ENCODE data around the gene STPG3. TPM values are rescaled to one million over a fixed set of nuclear protein-coding genes. Genes with fewer than 3 reads are reported as not detected.

STPG3 gene
- total RNA-seq, 1 donor from 2014 or later: 0.78 TPM

GRCh38 chr9:137275588-137276472, 24.7 kb downstream of the STPG3 start:
- DNase-seq (ENCODE audit: extremely low spot score, unreplicated experiment): no peak
- Mint-ChIP-seq H3K4me3 (ENCODE audit: unreplicated experiment) (no peak overlapping the region), H3K27ac (ENCODE audit: unreplicated experiment) (peak overlapping the region; percentile 64), H3K36me3 (ENCODE audit: unreplicated experiment) (peaks cover 5% of the 10 kb centered on the region), H3K27me3 (ENCODE audit: unreplicated experiment) (no peaks in the 10 kb centered on the region), H3K9me3 (ENCODE audit: unreplicated experiment) (no peaks in the 10 kb centered on the region), H3K4me1 (ENCODE audit: unreplicated experiment) (peaks cover 26% of the 10 kb centered on the region)
- no peak for TF ChIP-seq CTCF (IDR thresholded peaks at IDR 0.05)

DNA sequence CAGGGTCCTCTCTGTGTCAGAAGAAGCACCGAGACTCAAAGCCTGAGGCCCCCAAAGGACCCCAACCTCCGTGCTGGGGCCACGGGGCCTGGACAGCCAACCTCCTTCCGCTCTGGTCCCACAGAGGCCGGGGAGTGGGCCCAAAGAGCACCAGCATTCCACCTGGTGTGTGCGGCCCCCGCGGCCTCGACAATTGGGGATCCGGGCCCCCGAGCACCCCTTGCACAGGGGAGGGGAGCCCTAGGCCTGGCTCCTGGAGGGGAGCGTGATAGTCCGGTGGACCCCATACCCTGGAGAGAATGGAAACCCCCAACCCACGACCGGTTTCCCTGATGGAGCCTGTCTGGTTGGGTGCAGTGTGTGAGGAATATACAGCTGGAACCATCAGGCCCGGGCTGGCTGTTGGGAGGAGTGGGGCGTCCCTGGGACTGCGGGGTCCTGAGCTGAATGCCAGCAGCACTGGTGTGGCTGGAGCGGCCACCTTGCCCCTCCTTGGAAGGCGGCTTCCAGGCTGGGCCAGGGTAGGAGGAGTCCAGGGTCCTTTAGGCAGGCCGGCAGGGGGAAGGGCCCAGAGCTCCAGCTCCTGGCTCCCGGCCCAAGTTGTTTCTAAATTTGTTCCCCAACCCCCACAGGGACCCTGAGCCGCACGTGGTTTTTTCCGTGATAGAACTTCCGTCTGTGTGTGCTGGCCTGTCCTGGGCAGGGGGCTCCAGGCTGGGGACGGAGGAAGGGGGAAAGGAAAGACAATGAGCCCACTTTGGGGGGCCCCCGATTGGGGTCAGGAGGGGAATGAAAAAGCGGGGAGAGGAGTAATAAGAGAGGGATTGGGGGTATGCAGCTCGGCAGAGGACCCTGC, 25.6 kb downstream of the STPG3 start:
- Mint-ChIP-seq H3K4me3 (ENCODE audit: unreplicated experiment) (peak overlapping the region; percentile 53), H3K4me1 (ENCODE audit: unreplicated experiment) (peaks cover 26% of the 10 kb centered on the region), H3K9me3 (ENCODE audit: unreplicated experiment) (no peaks in the 10 kb centered on the region), H3K36me3 (ENCODE audit: unreplicated experiment) (peaks cover 3% of the 10 kb centered on the region), H3K27me3 (ENCODE audit: unreplicated experiment) (no peaks in the 10 kb centered on the region), H3K27ac (ENCODE audit: unreplicated experiment) (peak overlapping the region; percentile 92)
- DNase-seq (ENCODE audit: extremely low spot score, unreplicated experiment): no peak
- TF ChIP-seq CTCF (IDR thresholded peaks at IDR 0.05): no peak

DNA sequence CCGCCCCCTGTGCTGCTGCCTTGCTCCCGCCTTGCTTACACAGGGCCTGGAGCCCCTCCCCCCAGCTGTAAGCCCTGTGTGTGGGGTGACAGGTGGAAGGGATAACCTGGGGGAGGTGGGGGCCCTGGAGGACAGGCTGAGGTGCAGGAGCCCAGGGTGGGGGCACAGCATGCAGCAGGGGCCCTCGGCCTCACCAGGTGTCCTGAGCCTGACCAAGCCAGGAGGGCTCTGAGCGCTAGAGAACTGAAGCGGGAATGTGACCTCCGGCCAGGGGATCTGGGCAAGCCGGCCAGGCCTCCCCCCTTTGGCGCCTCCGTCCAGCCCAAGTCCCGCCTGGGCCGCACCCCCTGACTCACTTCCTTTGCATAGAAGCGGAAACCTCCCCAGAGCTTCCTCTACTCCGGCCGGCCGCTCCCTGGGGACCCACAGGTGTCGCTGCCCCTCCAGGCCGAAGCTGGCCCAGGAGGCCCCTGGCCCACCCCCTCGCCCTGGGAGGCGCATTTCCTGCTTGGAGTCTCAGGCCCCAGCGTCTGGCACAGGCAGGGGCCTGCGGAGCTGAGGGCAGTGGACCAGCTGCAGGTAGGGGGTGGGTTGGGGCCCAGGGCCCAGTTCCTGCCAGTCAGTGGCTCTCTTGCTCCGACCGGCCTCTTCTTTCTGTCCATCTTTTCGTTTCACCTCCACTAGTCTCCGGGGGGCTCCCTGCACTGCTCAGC, 26.4 kb downstream of the STPG3 start, which contains the start of gene TOR4A:
TSS of gene TOR4A (plus strand) at position 398 of the 713 bp plus-strand sequence. CDS start 964 bp downstream, outside the sequence.
- Mint-ChIP-seq H3K9me3 (ENCODE audit: unreplicated experiment) (no peaks in the 10 kb centered on the region), H3K4me3 (ENCODE audit: unreplicated experiment) (peak within 1 kb of the TSS; percentile 53), H3K4me1 (ENCODE audit: unreplicated experiment) (peaks cover 26% of the 10 kb centered on the region), H3K27me3 (ENCODE audit: unreplicated experiment) (no peaks in the 10 kb centered on the region), H3K36me3 (ENCODE audit: unreplicated experiment) (peaks cover 3% of the 10 kb centered on the region), H3K27ac (ENCODE audit: unreplicated experiment) (peak within 1 kb of the TSS; percentile 92)
- no peak for DNase-seq (ENCODE audit: extremely low spot score, unreplicated experiment)
- TF ChIP-seq CTCF (IDR thresholded peaks at IDR 0.05): no peak

GRCh38 chr9:137278061-137278701, 27.1 kb downstream of the STPG3 start:
- Mint-ChIP-seq H3K27me3 (ENCODE audit: unreplicated experiment) (no peaks in the 10 kb centered on the region), H3K27ac (ENCODE audit: unreplicated experiment) (peak overlapping the region; percentile 92), H3K4me3 (ENCODE audit: unreplicated experiment) (no peak overlapping the region), H3K4me1 (ENCODE audit: unreplicated experiment) (peaks cover 26% of the 10 kb centered on the region), H3K9me3 (ENCODE audit: unreplicated experiment) (no peaks in the 10 kb centered on the region), H3K36me3 (ENCODE audit: unreplicated experiment) (peaks cover 3% of the 10 kb centered on the region)
- no peak for DNase-seq (ENCODE audit: extremely low spot score, unreplicated experiment)
- no peak for TF ChIP-seq CTCF (IDR thresholded peaks at IDR 0.05)
